Neural cell (in vitro differentiated cells): ENCODE data around the gene ZNF460. TPM values are rescaled to one million over a fixed set of nuclear protein-coding genes. Genes with fewer than 3 reads are reported as not detected.

ENCODE experiments used
- H2AFZ ChIP-seq: fragments of 200-600, 300-800 bp; sonication (generic), shearing (Covaris generic); 2 replicates; pipeline ENCODE4 v1.6.0; 2014; ENCODE audit warnings: low read depth, mild to moderate bottlenecking, antibody characterized with exemption, low read length, moderate library complexity
- H3F3A ChIP-seq: fragments of 200-600 bp; shearing (Covaris generic); 2 replicates; pipeline ENCODE4 v1.6.1; 2016; ENCODE audit warnings: mild to moderate bottlenecking, moderate library complexity, mixed read lengths, antibody characterized with exemption, low read length; ENCODE audit not compliant: insufficient read depth, poor library complexity, severe bottlenecking
- H3K27ac ChIP-seq: fragments of 200-600, 300-800 bp; sonication (generic), shearing (Covaris generic); 2 replicates; pipeline ENCODE4 v1.5.1; 2014; ENCODE audit warnings: mild to moderate bottlenecking, low read length, moderate library complexity
- H3K27me3 ChIP-seq: fragments of 300-800, 200-600 bp; sonication (generic), shearing (Covaris generic); 2 replicates; pipeline ENCODE4 v1.6.0; 2014; ENCODE audit warnings: mild to moderate bottlenecking, low read depth, low read length, moderate library complexity; ENCODE audit not compliant: insufficient read depth
- H3K36me3 ChIP-seq: fragments of 300-800, 200-600 bp; sonication (generic), shearing (Covaris generic); 2 replicates; pipeline ENCODE4 v1.5.1; 2014; ENCODE audit warnings: mild to moderate bottlenecking, antibody characterized with exemption, low read length, moderate library complexity; ENCODE audit not compliant: insufficient read depth
- H3K4me2 ChIP-seq: fragments of 300-800, 200-600 bp; sonication (generic), shearing (Covaris generic); 2 replicates; pipeline ENCODE4 v1.6.0; 2014; ENCODE audit warnings: mild to moderate bottlenecking, low read length
- H3K4me3 ChIP-seq: fragments of 300-800, 200-600 bp; sonication (generic), shearing (Covaris generic); 2 replicates; pipeline ENCODE4 v1.5.1; 2014; ENCODE audit warnings: mild to moderate bottlenecking, low read length, moderate library complexity
- H3K79me2 ChIP-seq: fragments of 200-600 bp; shearing (Covaris generic); replicated peaks from 2 replicates; pipeline ENCODE4 v1.6.0; 2014; ENCODE audit warnings: mild to moderate bottlenecking, low read length, moderate library complexity; ENCODE audit not compliant: insufficient read depth
- H3K9ac ChIP-seq: fragments of 300-800, 200-600 bp; sonication (generic), shearing (Covaris generic); 2 replicates; pipeline ENCODE4 v1.6.1; 2016; ENCODE audit warnings: mild to moderate bottlenecking, low read length, mixed read lengths
- H3K9me2 ChIP-seq: fragments of 200-600 bp; shearing (Covaris generic); 2 replicates; pipeline ENCODE4 v1.6.1; 2016; ENCODE audit warnings: mild to moderate bottlenecking, low read length, mixed read lengths; ENCODE audit not compliant: insufficient read depth
- H3K9me3 ChIP-seq: fragments of 200-600, 300-800 bp; sonication (generic), shearing (Covaris generic); 2 replicates; pipeline ENCODE4 v1.6.1; 2016; ENCODE audit warnings: mild to moderate bottlenecking, mixed run types, low read length, moderate library complexity, mixed read lengths
- H4K20me1 ChIP-seq: fragments of 200-600 bp; shearing (Covaris generic); 2 replicates; pipeline ENCODE4 v1.6.1; 2016; ENCODE audit warnings: mild to moderate bottlenecking, mixed run types; ENCODE audit not compliant: insufficient read depth
- EP300 ChIP-seq: fragments of 450-650 bp; conservative IDR thresholded peaks from 2 replicates; pipeline ENCODE4 v1.6.1; 2014; ENCODE audit warnings: antibody characterized with exemption, mild to moderate bottlenecking, moderate library complexity; ENCODE audit not compliant: poor library complexity, severe bottlenecking
- EZH2 ChIP-seq: fragments of 200-600, 300-800 bp; shearing (Covaris generic), sonication (generic); IDR thresholded peaks from 2 replicates; pipeline ENCODE4 v1.6.1; 2014; ENCODE audit warnings: antibody characterized with exemption, low read length, borderline replicate concordance, mild to moderate bottlenecking; ENCODE audit not compliant: insufficient read depth, poor library complexity, severe bottlenecking
- MXI1 ChIP-seq: fragments of 450-650 bp; conservative IDR thresholded peaks from 2 replicates; pipeline ENCODE4 v1.6.1; 2014; ENCODE audit warnings: antibody characterized with exemption, mild to moderate bottlenecking; ENCODE audit not compliant: poor library complexity, severe bottlenecking
- RAD21 ChIP-seq: fragments of 450-650 bp; conservative IDR thresholded peaks from 2 replicates; pipeline ENCODE4 v1.6.1; 2014; ENCODE audit warnings: antibody characterized with exemption, mild to moderate bottlenecking, moderate library complexity
- REST ChIP-seq: IDR thresholded peaks from 2 replicates; pipeline ENCODE4 v1.6.1; 2012; ENCODE audit warnings: borderline replicate concordance
- SMC3 ChIP-seq: fragments of 450-650 bp; conservative IDR thresholded peaks from 2 replicates; pipeline ENCODE4 v1.6.1; 2014; ENCODE audit warnings: antibody characterized with exemption, mild to moderate bottlenecking, moderate library complexity; ENCODE audit not compliant: poor library complexity
- TAF1 ChIP-seq: IDR thresholded peaks from 2 replicates; pipeline ENCODE4 v1.6.1; 2012; ENCODE audit warnings: low read depth
- polyA plus RNA-seq: library from polyadenylated mRNA; depleted of rRNA; stranded (reverse); fragments of >200 nt; gene quantifications from 2 replicates; pipeline ENCODE4 v1.2.3, GENCODE V29; 2014
- TF ChIP-seq, protein P1 (sequence below): fragments of 450-650 bp; IDR thresholded peaks from 2 replicates; pipeline ENCODE4 v1.5.1; 2014; ENCODE audit warnings: antibody characterized with exemption, mild to moderate bottlenecking, moderate library complexity; ENCODE audit not compliant: poor library complexity, severe bottlenecking

Gene ZNF460
- polyA plus RNA-seq, 1 donor from 2014 or later: 11.2 TPM

GRCh38 chr19:57280962-57281400, 696 bp downstream of the ZNF460 start:
- H3K9me3 ChIP-seq: no peaks in the 10 kb centered on the region
- no peak for TF ChIP-seq SMC3
- no peak for TF ChIP-seq RAD21
- TF ChIP-seq, protein P1, sequence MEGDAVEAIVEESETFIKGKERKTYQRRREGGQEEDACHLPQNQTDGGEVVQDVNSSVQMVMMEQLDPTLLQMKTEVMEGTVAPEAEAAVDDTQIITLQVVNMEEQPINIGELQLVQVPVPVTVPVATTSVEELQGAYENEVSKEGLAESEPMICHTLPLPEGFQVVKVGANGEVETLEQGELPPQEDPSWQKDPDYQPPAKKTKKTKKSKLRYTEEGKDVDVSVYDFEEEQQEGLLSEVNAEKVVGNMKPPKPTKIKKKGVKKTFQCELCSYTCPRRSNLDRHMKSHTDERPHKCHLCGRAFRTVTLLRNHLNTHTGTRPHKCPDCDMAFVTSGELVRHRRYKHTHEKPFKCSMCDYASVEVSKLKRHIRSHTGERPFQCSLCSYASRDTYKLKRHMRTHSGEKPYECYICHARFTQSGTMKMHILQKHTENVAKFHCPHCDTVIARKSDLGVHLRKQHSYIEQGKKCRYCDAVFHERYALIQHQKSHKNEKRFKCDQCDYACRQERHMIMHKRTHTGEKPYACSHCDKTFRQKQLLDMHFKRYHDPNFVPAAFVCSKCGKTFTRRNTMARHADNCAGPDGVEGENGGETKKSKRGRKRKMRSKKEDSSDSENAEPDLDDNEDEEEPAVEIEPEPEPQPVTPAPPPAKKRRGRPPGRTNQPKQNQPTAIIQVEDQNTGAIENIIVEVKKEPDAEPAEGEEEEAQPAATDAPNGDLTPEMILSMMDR: no peak
- no peak for TF ChIP-seq REST
- no peak for TF ChIP-seq EP300
- no peaks in the 10 kb centered on the region for H3K27me3 ChIP-seq
- peaks cover 52% of the 10 kb centered on the region for H3K79me2 ChIP-seq
- H3K27ac ChIP-seq: peak overlapping the region; percentile 98
- H4K20me1 ChIP-seq: no peaks in the 10 kb centered on the region
- H3K9ac ChIP-seq: peak overlapping the region; percentile 94
- H3K9me2 ChIP-seq: no peaks in the 10 kb centered on the region
- H3F3A ChIP-seq: no peaks in the 10 kb centered on the region
- no peaks in the 10 kb centered on the region for H3K36me3 ChIP-seq
- peak overlapping the region; percentile 91 for H3K4me2 ChIP-seq
- H2AFZ ChIP-seq: peak overlapping the region; percentile 83
- H3K4me3 ChIP-seq: peak overlapping the region; percentile 96

GRCh38 chr19:57282011-57282643, 1.8 kb downstream of the ZNF460 start:
- H3K4me3 ChIP-seq: peak overlapping the region; percentile 96
- no peaks in the 10 kb centered on the region for H3K9me3 ChIP-seq
- peak overlapping the region; percentile 73 for H3K4me2 ChIP-seq
- H3K36me3 ChIP-seq: no peaks in the 10 kb centered on the region
- H3K27ac ChIP-seq: no peak overlapping the region
- H3K9me2 ChIP-seq: no peaks in the 10 kb centered on the region
- H3K27me3 ChIP-seq: no peaks in the 10 kb centered on the region
- TF ChIP-seq EZH2 (no peak), EP300 (no peak), MXI1 (no peak), TAF1 (no peak), SMC3 (no peak), RAD21 (no peak)
- TF ChIP-seq, protein P1: no peak
- no peaks in the 10 kb centered on the region for H3F3A ChIP-seq
- no peaks in the 10 kb centered on the region for H4K20me1 ChIP-seq
- H3K79me2 ChIP-seq: peaks cover 62% of the 10 kb centered on the region
- no peak overlapping the region for H3K9ac ChIP-seq
- H2AFZ ChIP-seq: no peak overlapping the region
